ENCODE results near the gene LST1.

LST1 gene

DNA sequence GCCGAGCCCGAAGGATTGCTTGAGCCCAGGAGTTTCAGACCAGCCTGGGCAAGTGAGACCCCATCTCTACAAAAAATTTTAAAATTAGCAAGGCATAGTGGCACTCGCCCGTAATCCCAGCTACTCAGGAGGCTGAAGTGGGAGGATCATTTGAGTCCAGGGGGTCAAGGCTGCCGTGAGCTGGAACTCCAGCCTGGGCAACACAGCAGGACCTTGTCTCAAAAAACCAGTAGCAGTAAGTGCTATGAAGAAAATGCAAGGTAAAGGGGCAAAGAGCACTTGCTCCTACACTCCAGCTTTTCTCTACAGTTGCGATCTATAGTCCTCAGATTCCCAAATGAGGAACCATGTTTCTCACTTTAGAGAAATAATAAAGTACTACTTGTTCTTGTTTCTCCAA lies 42.4 kb upstream of the LST1 start:
- no peak overlapping the region for H3K4ac ChIP-seq (ENCODE audit: low read depth, low read length)
- H3K4me2 ChIP-seq (ENCODE audit: low read length) = no peak overlapping the region
- peaks cover 11% of the 10 kb centered on the region for H3K36me3 ChIP-seq (ENCODE audit: control insufficient read depth, insufficient read depth, low read length)
- no peak overlapping the region for H2BK120ac ChIP-seq (ENCODE audit: low read depth, low read length)
- no peak overlapping the region for H2AK5ac ChIP-seq (ENCODE audit: low read length)
- no peak overlapping the region for H3K4me3 ChIP-seq (ENCODE audit: low read length)
- no peak overlapping the region for H3K56ac ChIP-seq (ENCODE audit: low read length)
- no peak overlapping the region for H3K18ac ChIP-seq (ENCODE audit: low read length)
- H3K27me3 ChIP-seq (ENCODE audit: insufficient read depth, low read length, poor library complexity) = no peaks in the 10 kb centered on the region
- H4K8ac ChIP-seq (ENCODE audit: low read depth, low read length) = no peak overlapping the region
- H3K4me1 ChIP-seq (ENCODE audit: control insufficient read depth, low read depth, low read length) = peaks cover 5% of the 10 kb centered on the region
- H2BK5ac ChIP-seq (ENCODE audit: low read length) = no peak overlapping the region
- H3K23ac ChIP-seq (ENCODE audit: low read length) = no peak overlapping the region
- H3K79me1 ChIP-seq (ENCODE audit: low read length) = peaks cover 9% of the 10 kb centered on the region
- DNase-seq = no peak
- H2BK15ac ChIP-seq (replicated peaks; ENCODE audit: low read depth) = no peak overlapping the region
- peaks cover 31% of the 10 kb centered on the region for H3K79me2 ChIP-seq (ENCODE audit: control insufficient read depth, insufficient read depth, low read length)
- no peak overlapping the region for H3K27ac ChIP-seq (ENCODE audit: low read depth, low read length)
- no peak overlapping the region for H3K9ac ChIP-seq (ENCODE audit: low read length)
- no CpG with 5 or more reads among the region's 6 CpGs for WGBS (ENCODE audit: extremely low coverage, insufficient coverage, low lambda C conversion rate)
- no peak overlapping the region for H4K5ac ChIP-seq (ENCODE audit: low read length)

DNA sequence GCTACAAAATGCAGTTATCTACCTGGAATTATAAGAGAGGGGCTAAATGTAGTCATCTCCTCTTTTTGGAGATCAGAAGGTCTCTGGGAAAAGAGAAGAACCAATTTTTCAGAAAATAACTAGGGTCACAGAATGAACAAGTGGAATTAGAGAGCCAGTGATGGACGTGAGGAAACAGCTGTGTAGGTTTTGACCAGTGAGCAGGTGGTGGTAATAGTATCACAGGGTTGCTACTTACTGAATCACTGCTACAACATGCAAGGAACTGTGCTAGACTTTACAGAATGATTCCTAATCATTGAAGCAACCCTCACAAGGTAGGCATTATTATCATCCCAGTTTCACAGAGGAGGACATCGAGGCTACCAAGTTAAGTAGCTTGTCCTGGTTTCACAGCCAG lies 41.4 kb upstream of the LST1 start:
- H4K8ac ChIP-seq (ENCODE audit: low read depth, low read length) = no peak overlapping the region
- no peak overlapping the region for H2AK5ac ChIP-seq (ENCODE audit: low read length)
- no CpG with 5 or more reads among the region's 2 CpGs for WGBS (ENCODE audit: extremely low coverage, insufficient coverage, low lambda C conversion rate)

DNA sequence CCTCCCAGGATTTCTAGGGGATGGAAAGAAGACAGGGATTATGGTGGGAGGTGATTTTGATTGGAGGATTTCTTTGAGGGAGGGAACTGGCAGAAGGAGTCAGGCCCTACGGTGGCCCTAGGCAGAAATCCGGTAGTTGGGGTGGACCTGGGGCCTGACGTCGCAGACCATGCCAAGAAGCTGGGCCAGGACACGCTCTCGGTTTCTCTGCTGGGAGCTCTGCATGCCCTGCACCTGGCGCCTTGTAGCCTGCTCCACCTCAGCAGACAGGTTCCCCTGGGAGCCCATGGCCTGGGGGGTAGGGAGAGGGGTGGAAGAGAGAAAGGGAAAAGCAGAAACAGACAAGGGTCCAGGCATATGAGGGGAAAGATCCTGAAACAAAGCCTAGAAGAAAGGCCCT lies 40.8 kb upstream of the LST1 start:
- no peak overlapping the region for H2BK5ac ChIP-seq (ENCODE audit: low read length)
- peak overlapping the region; percentile 73 for H3K56ac ChIP-seq (ENCODE audit: low read length)
- no peaks in the 10 kb centered on the region for H3K27me3 ChIP-seq (ENCODE audit: insufficient read depth, low read length, poor library complexity)
- H2AK5ac ChIP-seq (ENCODE audit: low read length) = no peak overlapping the region
- H3K23ac ChIP-seq (ENCODE audit: low read length) = no peak overlapping the region
- H3K4me1 ChIP-seq (ENCODE audit: control insufficient read depth, low read depth, low read length) = no peaks in the 10 kb centered on the region
- no CpG with 5 or more reads among the region's 7 CpGs for WGBS (ENCODE audit: extremely low coverage, insufficient coverage, low lambda C conversion rate)
- H3K4ac ChIP-seq (ENCODE audit: low read depth, low read length) = no peak overlapping the region
- H2BK15ac ChIP-seq (replicated peaks; ENCODE audit: low read depth) = no peak overlapping the region
- no peak overlapping the region for H2BK120ac ChIP-seq (ENCODE audit: low read depth, low read length)
- H3K79me1 ChIP-seq (ENCODE audit: low read length) = peaks cover 7% of the 10 kb centered on the region
- no peak overlapping the region for H4K8ac ChIP-seq (ENCODE audit: low read depth, low read length)
- no peak for DNase-seq
- no peak overlapping the region for H3K27ac ChIP-seq (ENCODE audit: low read depth, low read length)
- no peak overlapping the region for H3K4me2 ChIP-seq (ENCODE audit: low read length)
- no peak overlapping the region for H3K18ac ChIP-seq (ENCODE audit: low read length)
- no peaks in the 10 kb centered on the region for H3K36me3 ChIP-seq (ENCODE audit: control insufficient read depth, insufficient read depth, low read length)
- H3K79me2 ChIP-seq (ENCODE audit: control insufficient read depth, insufficient read depth, low read length) = peaks cover 15% of the 10 kb centered on the region
- no peak overlapping the region for H4K5ac ChIP-seq (ENCODE audit: low read length)
- H3K4me3 ChIP-seq (ENCODE audit: low read length) = no peak overlapping the region
- H3K9ac ChIP-seq (ENCODE audit: low read length) = no peak overlapping the region

More for the DNA sequence above, 41.4 kb upstream of the LST1 start:
- Histone ChIP-seq H2BK5ac (ENCODE audit: low read length) (no peak overlapping the region), H3K4me1 (ENCODE audit: control insufficient read depth, low read depth, low read length) (peaks cover under 1% of the 10 kb centered on the region), H3K79me2 (ENCODE audit: control insufficient read depth, insufficient read depth, low read length) (peaks cover 21% of the 10 kb centered on the region), H3K36me3 (ENCODE audit: control insufficient read depth, insufficient read depth, low read length) (peaks cover 4% of the 10 kb centered on the region), H3K18ac (ENCODE audit: low read length) (no peak overlapping the region), H3K56ac (ENCODE audit: low read length) (no peak overlapping the region), H3K27me3 (ENCODE audit: insufficient read depth, low read length, poor library complexity) (no peaks in the 10 kb centered on the region), H4K5ac (ENCODE audit: low read length) (no peak overlapping the region), H3K4me3 (ENCODE audit: low read length) (no peak overlapping the region), H3K4me2 (ENCODE audit: low read length) (no peak overlapping the region), H2BK120ac (ENCODE audit: low read depth, low read length) (no peak overlapping the region), H2BK15ac (replicated peaks; ENCODE audit: low read depth) (no peak overlapping the region), H3K9ac (ENCODE audit: low read length) (no peak overlapping the region), H3K79me1 (ENCODE audit: low read length) (peaks cover 7% of the 10 kb centered on the region), H3K4ac (ENCODE audit: low read depth, low read length) (no peak overlapping the region), H3K23ac (ENCODE audit: low read length) (no peak overlapping the region), H3K27ac (ENCODE audit: low read depth, low read length) (no peak overlapping the region)
- no peak for DNase-seq

DNA sequence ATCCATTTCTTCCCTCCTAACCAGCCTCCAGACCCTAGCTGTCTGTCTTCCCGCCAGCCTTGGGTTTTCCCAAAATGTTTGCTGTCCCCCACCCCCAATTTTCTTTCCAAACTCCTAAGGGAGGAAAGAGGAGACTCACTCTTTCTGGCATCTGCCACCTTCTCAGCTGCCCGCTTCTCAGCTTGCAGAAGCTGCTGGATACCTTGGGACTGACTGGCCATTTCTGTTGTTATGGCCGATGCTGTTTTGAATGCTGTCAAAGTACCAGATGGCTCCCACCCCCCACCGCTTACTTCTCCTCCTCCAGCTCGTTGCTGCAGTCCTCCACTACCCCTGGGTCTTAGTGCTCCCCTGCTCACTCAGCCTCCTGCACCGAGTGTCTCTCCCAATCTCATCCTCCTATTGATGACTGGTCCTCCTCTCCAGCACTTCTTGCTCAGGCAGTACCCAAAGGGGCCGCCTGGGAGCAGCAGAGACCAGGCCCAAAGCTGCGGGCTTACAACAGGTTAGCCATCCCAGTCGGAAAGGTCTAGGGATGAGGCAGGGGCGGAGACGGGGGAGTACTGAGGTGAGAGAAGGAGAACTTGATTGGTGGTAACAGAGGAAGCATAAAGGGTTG lies 39.6 kb upstream of the LST1 start, which contains the start of gene ATP6V1G2:
ATP6V1G2 (minus strand) TSS at position 270 of the 619 bp plus-strand sequence; CDS start at position 221, 49 bp downstream.
- DNase-seq = peak; percentile 99
- Histone ChIP-seq H2BK5ac (ENCODE audit: low read length) (no peak within 1 kb of the TSS), H3K23ac (ENCODE audit: low read length) (no peak within 1 kb of the TSS), H3K9ac (ENCODE audit: low read length) (peak within 1 kb of the TSS; percentile 66), H2BK15ac (replicated peaks; ENCODE audit: low read depth) (no peak within 1 kb of the TSS), H3K79me2 (ENCODE audit: control insufficient read depth, insufficient read depth, low read length) (peaks cover 3% of the 10 kb centered on the region), H3K27ac (ENCODE audit: low read depth, low read length) (no peak within 1 kb of the TSS), H3K18ac (ENCODE audit: low read length) (no peak within 1 kb of the TSS), H4K5ac (ENCODE audit: low read length) (no peak within 1 kb of the TSS), H3K36me3 (ENCODE audit: control insufficient read depth, insufficient read depth, low read length) (no peaks in the 10 kb centered on the region), H3K56ac (ENCODE audit: low read length) (peak within 1 kb of the TSS; percentile 74), H3K4me3 (ENCODE audit: low read length) (peak within 1 kb of the TSS; percentile 49), H3K4me2 (ENCODE audit: low read length) (peak within 1 kb of the TSS; percentile 87), H4K8ac (ENCODE audit: low read depth, low read length) (no peak within 1 kb of the TSS), H3K4ac (ENCODE audit: low read depth, low read length) (no peak within 1 kb of the TSS), H3K27me3 (ENCODE audit: insufficient read depth, low read length, poor library complexity) (no peaks in the 10 kb centered on the region), H3K79me1 (ENCODE audit: low read length) (peaks cover 7% of the 10 kb centered on the region), H3K4me1 (ENCODE audit: control insufficient read depth, low read depth, low read length) (no peaks in the 10 kb centered on the region), H2BK120ac (ENCODE audit: low read depth, low read length) (no peak within 1 kb of the TSS), H2AK5ac (ENCODE audit: low read length) (no peak within 1 kb of the TSS)
- no CpG with 5 or more reads among the region's 11 CpGs for WGBS (ENCODE audit: extremely low coverage, insufficient coverage, low lambda C conversion rate)

DNA sequence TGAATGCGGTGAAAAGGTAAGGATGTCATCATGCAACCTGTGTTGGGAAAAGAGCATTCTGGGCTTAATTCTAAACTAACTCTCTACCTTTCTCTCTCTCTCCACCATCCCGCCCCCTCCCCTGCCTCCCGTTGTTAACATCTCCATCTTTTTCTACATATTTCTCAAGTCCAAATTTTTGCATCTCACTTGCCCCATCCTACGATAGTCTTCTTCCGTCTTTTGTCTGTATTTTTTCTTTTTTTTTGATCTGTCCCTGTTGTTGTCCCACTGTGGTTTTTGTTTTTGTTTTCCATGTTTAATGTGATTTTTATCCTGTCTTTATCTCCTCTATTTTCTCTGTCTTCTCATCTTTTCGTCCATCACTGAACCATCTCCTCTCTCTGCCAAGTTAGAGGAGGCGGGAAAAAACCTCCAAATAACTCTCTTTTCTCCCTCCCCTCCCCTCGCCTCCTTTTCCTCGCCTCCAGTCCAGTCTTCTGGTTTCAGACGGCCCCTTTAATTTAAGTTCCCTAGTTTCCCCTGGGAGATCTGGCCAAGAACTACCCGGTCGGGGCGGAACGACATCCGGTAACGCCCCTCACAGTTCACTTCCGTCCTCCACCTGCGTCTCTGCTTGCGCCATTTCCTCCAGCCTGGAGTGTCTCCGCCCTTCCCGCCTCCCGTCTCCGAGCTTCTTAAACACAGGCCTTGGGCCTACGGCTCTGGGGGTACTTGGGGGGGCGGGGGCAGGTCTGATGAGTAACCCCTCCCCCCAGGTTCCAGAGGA lies 38.9 kb upstream of the LST1 start, which contains the start of gene NFKBIL1:
NFKBIL1 (plus strand) TSS at position 651 of the 769 bp plus-strand sequence; CDS start at position 738, 87 bp downstream.
- Histone ChIP-seq H3K56ac (ENCODE audit: low read length) (peak within 1 kb of the TSS; percentile 78), H4K8ac (ENCODE audit: low read depth, low read length) (no peak within 1 kb of the TSS), H2AK5ac (ENCODE audit: low read length) (no peak within 1 kb of the TSS), H3K18ac (ENCODE audit: low read length) (no peak within 1 kb of the TSS), H2BK120ac (ENCODE audit: low read depth, low read length) (no peak within 1 kb of the TSS), H3K4me2 (ENCODE audit: low read length) (peak within 1 kb of the TSS; percentile 87), H4K5ac (ENCODE audit: low read length) (no peak within 1 kb of the TSS), H3K4ac (ENCODE audit: low read depth, low read length) (peak within 1 kb of the TSS; percentile 4), H3K79me1 (ENCODE audit: low read length) (peaks cover 7% of the 10 kb centered on the region), H3K9ac (ENCODE audit: low read length) (peak within 1 kb of the TSS; percentile 66), H2BK5ac (ENCODE audit: low read length) (no peak within 1 kb of the TSS), H3K4me3 (ENCODE audit: low read length) (peak within 1 kb of the TSS; percentile 49), H3K27ac (ENCODE audit: low read depth, low read length) (no peak within 1 kb of the TSS), H3K23ac (ENCODE audit: low read length) (no peak within 1 kb of the TSS), H3K4me1 (ENCODE audit: control insufficient read depth, low read depth, low read length) (no peaks in the 10 kb centered on the region), H3K36me3 (ENCODE audit: control insufficient read depth, insufficient read depth, low read length) (no peaks in the 10 kb centered on the region), H2BK15ac (replicated peaks; ENCODE audit: low read depth) (no peak within 1 kb of the TSS), H3K27me3 (ENCODE audit: insufficient read depth, low read length, poor library complexity) (no peaks in the 10 kb centered on the region), H3K79me2 (ENCODE audit: control insufficient read depth, insufficient read depth, low read length) (no peaks in the 10 kb centered on the region)
- WGBS (ENCODE audit: extremely low coverage, insufficient coverage, low lambda C conversion rate) = no CpG with 5 or more reads among the region's 25 CpGs
- peak; percentile 98 for DNase-seq
